IMR-90 (cell line): Measurements from ENCODE around the gene CYS1.

Experiments
- CEBPB ChIP-seq: IDR thresholded peaks from 2 replicates; pipeline ENCODE4 v1.6.1; 2012; ENCODE audit warnings: low read depth, low read length, improper control_type of control experiment
- MAFK ChIP-seq: IDR thresholded peaks from 2 replicates; pipeline ENCODE4 v1.6.1; 2012; ENCODE audit warnings: low read depth, low read length, improper control_type of control experiment
- MAZ ChIP-seq: IDR thresholded peaks from 2 replicates; pipeline ENCODE4 v1.6.1; 2012; ENCODE audit warnings: low read depth, mild to moderate bottlenecking, low read length, improper control_type of control experiment, moderate library complexity, borderline replicate concordance
- MXI1 ChIP-seq: IDR thresholded peaks from 2 replicates; pipeline ENCODE4 v1.6.1; 2012; ENCODE audit warnings: low read depth, mild to moderate bottlenecking, low read length, moderate library complexity, borderline replicate concordance
- NFE2L2 ChIP-seq: fragments of 150-350 bp; IDR thresholded peaks from 2 replicates; pipeline ENCODE4 v1.6.1; 2016; ENCODE audit warnings: low read depth, mild to moderate bottlenecking, low read length
- POLR2A ChIP-seq: IDR thresholded peaks from 2 replicates; pipeline ENCODE4 v1.6.1; 2012; ENCODE audit warnings: mild to moderate bottlenecking, low read depth, low read length
- RAD21 ChIP-seq: IDR thresholded peaks from 2 replicates; pipeline ENCODE4 v1.6.1; 2012; ENCODE audit warnings: low read length, improper control_type of control experiment
- RCOR1 ChIP-seq: IDR thresholded peaks from 2 replicates; pipeline ENCODE4 v1.6.1; 2012; ENCODE audit warnings: mild to moderate bottlenecking, low read length, improper control_type of control experiment; ENCODE audit not compliant: insufficient replicate concordance
- SMC3 ChIP-seq: fragments of 150-350 bp; IDR thresholded peaks from 2 replicates; pipeline ENCODE4 v1.6.1; 2016; ENCODE audit warnings: low read depth, mild to moderate bottlenecking, antibody characterized with exemption, low read length, moderate library complexity
- TF ChIP-seq, protein P1 (sequence below): conservative IDR thresholded peaks from 2 replicates; pipeline ENCODE4 v1.5.1; 2012; ENCODE audit warnings: mild to moderate bottlenecking, low read depth, low read length, improper control_type of control experiment
- TF ChIP-seq, protein P2 (sequence below): fragments of 150-350 bp; IDR thresholded peaks from 2 replicates; pipeline ENCODE4 v1.6.1; 2017; ENCODE audit warnings: mild to moderate bottlenecking, antibody characterized with exemption, low read length, low read depth
- TF ChIP-seq, protein P3 (sequence below): fragments of 150-350 bp; IDR thresholded peaks from 2 replicates; pipeline ENCODE4 v1.6.1; 2016; ENCODE audit warnings: low read depth, mild to moderate bottlenecking, low read length, moderate library complexity, borderline replicate concordance

DNA sequence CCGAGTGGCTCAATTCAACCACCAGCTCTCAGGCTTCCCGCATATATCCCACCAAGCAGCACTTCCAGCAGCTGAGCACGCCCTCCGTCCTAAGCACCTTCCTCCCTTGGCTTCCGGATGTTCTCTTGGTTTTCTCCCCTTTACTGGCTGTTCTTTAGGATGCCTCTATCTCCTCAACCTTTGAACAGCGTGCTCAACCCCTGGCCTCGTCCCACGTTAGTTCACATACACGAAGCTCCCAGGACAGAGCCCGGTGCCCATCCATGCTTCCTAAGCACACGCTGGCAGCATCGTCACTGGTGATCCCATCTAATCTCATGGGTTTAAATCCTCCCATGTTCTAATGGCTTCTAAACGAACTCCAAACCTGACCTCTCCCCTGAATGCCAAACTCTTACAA is 3.7 kb downstream of the CYS1 start:
- TF ChIP-seq, protein P1, sequence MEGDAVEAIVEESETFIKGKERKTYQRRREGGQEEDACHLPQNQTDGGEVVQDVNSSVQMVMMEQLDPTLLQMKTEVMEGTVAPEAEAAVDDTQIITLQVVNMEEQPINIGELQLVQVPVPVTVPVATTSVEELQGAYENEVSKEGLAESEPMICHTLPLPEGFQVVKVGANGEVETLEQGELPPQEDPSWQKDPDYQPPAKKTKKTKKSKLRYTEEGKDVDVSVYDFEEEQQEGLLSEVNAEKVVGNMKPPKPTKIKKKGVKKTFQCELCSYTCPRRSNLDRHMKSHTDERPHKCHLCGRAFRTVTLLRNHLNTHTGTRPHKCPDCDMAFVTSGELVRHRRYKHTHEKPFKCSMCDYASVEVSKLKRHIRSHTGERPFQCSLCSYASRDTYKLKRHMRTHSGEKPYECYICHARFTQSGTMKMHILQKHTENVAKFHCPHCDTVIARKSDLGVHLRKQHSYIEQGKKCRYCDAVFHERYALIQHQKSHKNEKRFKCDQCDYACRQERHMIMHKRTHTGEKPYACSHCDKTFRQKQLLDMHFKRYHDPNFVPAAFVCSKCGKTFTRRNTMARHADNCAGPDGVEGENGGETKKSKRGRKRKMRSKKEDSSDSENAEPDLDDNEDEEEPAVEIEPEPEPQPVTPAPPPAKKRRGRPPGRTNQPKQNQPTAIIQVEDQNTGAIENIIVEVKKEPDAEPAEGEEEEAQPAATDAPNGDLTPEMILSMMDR, result no peak
- TF ChIP-seq, protein P2, sequence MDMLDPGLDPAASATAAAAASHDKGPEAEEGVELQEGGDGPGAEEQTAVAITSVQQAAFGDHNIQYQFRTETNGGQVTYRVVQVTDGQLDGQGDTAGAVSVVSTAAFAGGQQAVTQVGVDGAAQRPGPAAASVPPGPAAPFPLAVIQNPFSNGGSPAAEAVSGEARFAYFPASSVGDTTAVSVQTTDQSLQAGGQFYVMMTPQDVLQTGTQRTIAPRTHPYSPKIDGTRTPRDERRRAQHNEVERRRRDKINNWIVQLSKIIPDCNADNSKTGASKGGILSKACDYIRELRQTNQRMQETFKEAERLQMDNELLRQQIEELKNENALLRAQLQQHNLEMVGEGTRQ, result no peak
- TF ChIP-seq RCOR1, result no peak
- TF ChIP-seq CEBPB, result no peak
- TF ChIP-seq MAZ, result no peak
- TF ChIP-seq POLR2A, result no peak
- TF ChIP-seq RAD21, result no peak
- no peak for TF ChIP-seq MXI1
- no peak for TF ChIP-seq SMC3
- TF ChIP-seq MAFK, result no peak
- TF ChIP-seq NFE2L2, result no peak
- TF ChIP-seq, protein P3, sequence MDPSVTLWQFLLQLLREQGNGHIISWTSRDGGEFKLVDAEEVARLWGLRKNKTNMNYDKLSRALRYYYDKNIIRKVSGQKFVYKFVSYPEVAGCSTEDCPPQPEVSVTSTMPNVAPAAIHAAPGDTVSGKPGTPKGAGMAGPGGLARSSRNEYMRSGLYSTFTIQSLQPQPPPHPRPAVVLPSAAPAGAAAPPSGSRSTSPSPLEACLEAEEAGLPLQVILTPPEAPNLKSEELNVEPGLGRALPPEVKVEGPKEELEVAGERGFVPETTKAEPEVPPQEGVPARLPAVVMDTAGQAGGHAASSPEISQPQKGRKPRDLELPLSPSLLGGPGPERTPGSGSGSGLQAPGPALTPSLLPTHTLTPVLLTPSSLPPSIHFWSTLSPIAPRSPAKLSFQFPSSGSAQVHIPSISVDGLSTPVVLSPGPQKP, result no peak
